Measurements from ENCODE around the gene OPALIN.

Gene OPALIN

DNA sequence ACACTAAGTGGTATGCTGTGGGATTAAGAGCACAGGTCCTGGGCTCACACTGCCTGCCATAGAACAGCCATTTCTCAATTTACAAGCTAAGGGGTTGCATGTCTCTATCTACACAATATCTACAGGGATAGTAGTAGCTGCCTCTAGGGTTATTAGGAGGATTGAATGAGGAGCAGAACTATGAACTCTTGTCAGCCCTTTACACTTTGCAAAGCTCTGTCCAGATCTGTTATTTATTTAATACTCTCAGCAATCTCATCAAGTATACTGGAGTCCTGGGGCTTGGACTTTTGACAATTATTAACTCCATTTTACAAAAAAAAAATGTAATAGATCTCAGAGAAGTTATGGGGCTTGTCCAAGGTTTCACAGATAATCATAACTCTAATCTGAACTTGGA, 6.8 kb downstream of the OPALIN start:
- no peaks in the 10 kb centered on the region for H3K9me2 ChIP-seq (ENCODE audit: low read depth, low read length)
- no peaks in the 10 kb centered on the region for H3K4me1 ChIP-seq (ENCODE audit: insufficient read depth, low read length, severe bottlenecking)
- no peak overlapping the region for H3K4me3 ChIP-seq (ENCODE audit: low read depth, low read length, poor library complexity, severe bottlenecking)
- no peaks in the 10 kb centered on the region for H4K20me1 ChIP-seq (ENCODE audit: insufficient read depth, low read length)
- H3K4me2 ChIP-seq (ENCODE audit: low read length), result no peak overlapping the region
- no peak overlapping the region for H3K9ac ChIP-seq (ENCODE audit: low read length)
- no peaks in the 10 kb centered on the region for H3K36me3 ChIP-seq (ENCODE audit: insufficient read depth, low read length)
- no peaks in the 10 kb centered on the region for H3K79me2 ChIP-seq (ENCODE audit: insufficient read depth, low read length)
- H3K27ac ChIP-seq (ENCODE audit: low read depth, low read length, poor library complexity, severe bottlenecking), result no peak overlapping the region
- TF ChIP-seq, protein P1, sequence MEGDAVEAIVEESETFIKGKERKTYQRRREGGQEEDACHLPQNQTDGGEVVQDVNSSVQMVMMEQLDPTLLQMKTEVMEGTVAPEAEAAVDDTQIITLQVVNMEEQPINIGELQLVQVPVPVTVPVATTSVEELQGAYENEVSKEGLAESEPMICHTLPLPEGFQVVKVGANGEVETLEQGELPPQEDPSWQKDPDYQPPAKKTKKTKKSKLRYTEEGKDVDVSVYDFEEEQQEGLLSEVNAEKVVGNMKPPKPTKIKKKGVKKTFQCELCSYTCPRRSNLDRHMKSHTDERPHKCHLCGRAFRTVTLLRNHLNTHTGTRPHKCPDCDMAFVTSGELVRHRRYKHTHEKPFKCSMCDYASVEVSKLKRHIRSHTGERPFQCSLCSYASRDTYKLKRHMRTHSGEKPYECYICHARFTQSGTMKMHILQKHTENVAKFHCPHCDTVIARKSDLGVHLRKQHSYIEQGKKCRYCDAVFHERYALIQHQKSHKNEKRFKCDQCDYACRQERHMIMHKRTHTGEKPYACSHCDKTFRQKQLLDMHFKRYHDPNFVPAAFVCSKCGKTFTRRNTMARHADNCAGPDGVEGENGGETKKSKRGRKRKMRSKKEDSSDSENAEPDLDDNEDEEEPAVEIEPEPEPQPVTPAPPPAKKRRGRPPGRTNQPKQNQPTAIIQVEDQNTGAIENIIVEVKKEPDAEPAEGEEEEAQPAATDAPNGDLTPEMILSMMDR (IDR thresholded peaks at IDR 0.05; ENCODE audit: low read length), result no peak
- H3F3A ChIP-seq (ENCODE audit: insufficient read depth, low read length), result no peaks in the 10 kb centered on the region
- H2AFZ ChIP-seq (ENCODE audit: low read length), result no peak overlapping the region
- no peaks in the 10 kb centered on the region for H3K9me3 ChIP-seq (ENCODE audit: low read length)
- no peaks in the 10 kb centered on the region for H3K27me3 ChIP-seq (ENCODE audit: insufficient read depth, low read length)

DNA sequence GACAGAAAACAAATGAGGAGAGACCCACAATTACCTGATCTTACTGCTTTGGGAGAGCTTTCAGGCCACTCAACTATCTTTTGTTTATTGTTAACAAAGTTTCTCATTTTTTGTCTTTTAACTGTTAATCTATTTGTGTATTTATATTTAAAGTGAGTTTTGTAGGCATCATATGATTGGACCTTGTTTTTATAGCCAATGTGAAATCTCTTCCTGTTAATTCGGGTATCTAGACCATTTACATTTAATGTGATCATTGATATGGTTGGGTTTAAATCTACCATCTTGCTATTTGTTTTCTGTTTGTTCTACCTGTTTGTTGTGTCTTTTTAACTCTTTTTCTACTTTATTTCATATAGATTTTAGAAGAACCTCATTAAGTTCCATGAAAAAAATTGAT, 12.5 kb downstream of the OPALIN start:
- no peak overlapping the region for H3K9ac ChIP-seq (ENCODE audit: low read length)
- H3K27ac ChIP-seq (ENCODE audit: low read depth, low read length, poor library complexity, severe bottlenecking), result no peak overlapping the region
- no peaks in the 10 kb centered on the region for H3F3A ChIP-seq (ENCODE audit: insufficient read depth, low read length)
- H3K9me3 ChIP-seq (ENCODE audit: low read length), result no peaks in the 10 kb centered on the region
- no peaks in the 10 kb centered on the region for H3K9me2 ChIP-seq (ENCODE audit: low read depth, low read length)
- H3K4me2 ChIP-seq (ENCODE audit: low read length), result no peak overlapping the region
- no peak overlapping the region for H3K4me3 ChIP-seq (ENCODE audit: low read depth, low read length, poor library complexity, severe bottlenecking)
- H3K27me3 ChIP-seq (ENCODE audit: insufficient read depth, low read length), result no peaks in the 10 kb centered on the region
- H2AFZ ChIP-seq (ENCODE audit: low read length), result no peak overlapping the region
- H3K79me2 ChIP-seq (ENCODE audit: insufficient read depth, low read length), result no peaks in the 10 kb centered on the region
- H3K4me1 ChIP-seq (ENCODE audit: insufficient read depth, low read length, severe bottlenecking), result no peaks in the 10 kb centered on the region
- H4K20me1 ChIP-seq (ENCODE audit: insufficient read depth, low read length), result no peaks in the 10 kb centered on the region
- H3K36me3 ChIP-seq (ENCODE audit: insufficient read depth, low read length), result no peaks in the 10 kb centered on the region; the same call in 1 of the 2 replicates
- TF ChIP-seq, protein P1 (IDR thresholded peaks at IDR 0.05; ENCODE audit: low read length), result no peak
- no peak for TF ChIP-seq EZH2 (IDR thresholded peaks at IDR 0.05; ENCODE audit: borderline replicate concordance, low read length)

DNA sequence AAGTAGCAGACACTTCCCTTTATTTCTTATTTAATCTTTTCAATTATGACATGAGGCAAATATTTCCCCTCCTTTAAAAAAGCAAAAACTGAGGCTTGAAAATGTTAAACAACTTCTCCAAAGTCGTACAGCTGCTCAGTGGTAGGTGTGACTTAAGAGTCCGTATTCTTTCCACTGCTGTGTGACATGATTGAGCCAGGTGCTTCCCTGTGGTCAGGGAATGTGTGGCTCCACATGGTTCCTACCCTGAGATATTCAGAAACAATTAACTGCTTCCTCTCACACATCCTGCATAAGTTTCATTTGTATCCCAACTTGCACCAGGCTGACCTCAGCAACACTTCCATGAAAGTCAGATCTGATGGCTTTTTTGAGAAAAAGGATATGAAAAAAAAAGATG, 13.6 kb downstream of the OPALIN start:
- no peaks in the 10 kb centered on the region for H3K79me2 ChIP-seq (ENCODE audit: insufficient read depth, low read length)
- H2AFZ ChIP-seq (ENCODE audit: low read length), result no peak overlapping the region
- H3K4me1 ChIP-seq (ENCODE audit: insufficient read depth, low read length, severe bottlenecking), result no peaks in the 10 kb centered on the region
- no peak overlapping the region for H3K4me3 ChIP-seq (ENCODE audit: low read depth, low read length, poor library complexity, severe bottlenecking)
- H3K27me3 ChIP-seq (ENCODE audit: insufficient read depth, low read length), result no peaks in the 10 kb centered on the region
- H3K36me3 ChIP-seq (ENCODE audit: insufficient read depth, low read length), result no peaks in the 10 kb centered on the region; the same call in 1 of the 2 replicates
- H3K9me3 ChIP-seq (ENCODE audit: low read length), result no peaks in the 10 kb centered on the region
- no peaks in the 10 kb centered on the region for H3F3A ChIP-seq (ENCODE audit: insufficient read depth, low read length)
- H3K4me2 ChIP-seq (ENCODE audit: low read length), result no peak overlapping the region
- no peak for TF ChIP-seq EZH2 (IDR thresholded peaks at IDR 0.05; ENCODE audit: borderline replicate concordance, low read length)
- TF ChIP-seq, protein P1 (IDR thresholded peaks at IDR 0.05; ENCODE audit: low read length), result no peak
- H4K20me1 ChIP-seq (ENCODE audit: insufficient read depth, low read length), result no peaks in the 10 kb centered on the region
- no peak overlapping the region for H3K9ac ChIP-seq (ENCODE audit: low read length)
- no peak overlapping the region for H3K27ac ChIP-seq (ENCODE audit: low read depth, low read length, poor library complexity, severe bottlenecking)
- no peaks in the 10 kb centered on the region for H3K9me2 ChIP-seq (ENCODE audit: low read depth, low read length)
